NOMO-1 (cell line): Measurements from ENCODE around the gene RHEB.
"Not testable (repeated sequence)": the region's sequence is repeated elsewhere in the genome, so short reads cannot be mapped to it uniquely, and the experiment has no call there.

Experiments used
- DNase-seq, 2 experiments: peaks; one replicate each; lab custom pipeline; 2025; ENCODE audit not compliant: unreplicated experiment in 2 of 2; lab: John Stamatoyannopoulos, UW

The RHEB gene

GRCh38 chr7:151519765-151520418, at the start of gene RHEB:
Gene RHEB (minus strand): TSS chr7:151519895. CDS start chr7:151519511, 384 bp downstream.
- DNase-seq: peak; percentile 83 to 92

DNA sequence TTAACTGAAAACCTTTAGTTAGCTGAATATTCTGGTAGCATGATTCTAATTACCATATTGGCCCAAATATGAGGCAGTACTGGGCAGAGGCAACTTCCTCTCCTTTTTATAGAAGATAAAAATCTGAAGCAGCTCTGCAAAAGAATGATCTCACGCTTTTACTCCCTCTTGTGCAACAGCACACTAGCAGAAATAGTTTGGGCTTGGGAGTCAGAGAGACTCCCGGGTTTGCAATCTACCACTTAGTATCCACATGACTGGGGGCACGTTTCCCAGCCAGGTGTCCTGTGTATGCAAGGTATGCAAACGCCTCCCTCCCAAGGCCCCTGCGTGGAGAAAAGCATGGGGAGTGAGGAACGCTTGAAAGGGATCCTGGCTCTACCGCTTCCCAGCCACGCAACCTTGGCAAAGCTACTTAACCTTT, 47.2 kb upstream of the RHEB start:
- peak; percentile 8 to 38 for DNase-seq

DNA sequence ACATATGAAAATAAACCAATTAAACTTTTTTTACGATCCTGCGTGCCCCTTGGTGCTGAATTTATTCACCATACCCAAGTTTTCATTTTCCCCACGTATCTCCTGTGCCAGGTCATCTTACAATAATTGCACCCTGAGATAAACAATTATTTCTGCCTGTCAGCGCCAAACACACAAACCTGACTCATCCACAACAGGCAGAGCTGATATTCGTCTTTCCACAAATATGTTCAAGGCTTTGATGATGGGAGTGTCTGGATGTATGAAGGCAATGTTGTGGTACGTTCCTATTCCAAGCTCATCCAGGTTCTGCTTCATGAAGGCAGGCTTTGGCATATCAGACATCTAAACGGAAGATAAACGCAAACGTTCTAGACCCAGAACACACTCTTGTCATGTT, 45.8 kb upstream of the RHEB start:
- no peak for DNase-seq

GRCh38 chr7:151560243-151560642, 40.5 kb upstream of the RHEB start:
- DNase-seq: no peak

DNA sequence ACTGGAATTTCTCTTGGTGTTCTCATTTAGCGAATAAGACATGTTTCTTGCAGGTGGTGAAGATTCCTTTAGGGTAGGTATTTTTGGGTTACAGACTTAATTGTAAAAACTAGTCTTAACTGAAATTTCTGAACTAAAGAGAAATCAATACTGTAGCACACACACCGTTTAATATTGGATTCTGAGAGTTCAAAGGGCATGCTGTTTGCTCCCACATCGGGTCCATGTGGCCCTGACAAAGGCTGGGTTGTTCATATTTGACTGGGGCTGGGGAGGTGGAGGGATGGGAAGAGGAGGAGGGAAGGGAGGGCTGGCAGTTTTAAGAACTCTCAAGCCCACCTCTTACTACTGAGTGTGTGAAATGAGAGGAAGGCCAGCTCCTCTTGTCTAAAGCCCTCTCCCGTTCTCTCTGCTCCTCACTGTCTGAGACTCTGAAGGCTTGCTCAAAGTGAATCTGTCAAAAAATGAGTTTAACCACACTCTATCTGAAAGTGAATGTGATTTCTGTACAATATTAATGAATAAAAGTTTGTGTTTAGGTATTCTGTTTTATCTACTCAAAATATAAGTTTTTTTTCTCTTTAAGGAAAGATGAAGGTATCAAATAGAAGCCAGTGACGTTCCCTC, 40.0 kb upstream of the RHEB start:
- DNase-seq: no peak

DNA sequence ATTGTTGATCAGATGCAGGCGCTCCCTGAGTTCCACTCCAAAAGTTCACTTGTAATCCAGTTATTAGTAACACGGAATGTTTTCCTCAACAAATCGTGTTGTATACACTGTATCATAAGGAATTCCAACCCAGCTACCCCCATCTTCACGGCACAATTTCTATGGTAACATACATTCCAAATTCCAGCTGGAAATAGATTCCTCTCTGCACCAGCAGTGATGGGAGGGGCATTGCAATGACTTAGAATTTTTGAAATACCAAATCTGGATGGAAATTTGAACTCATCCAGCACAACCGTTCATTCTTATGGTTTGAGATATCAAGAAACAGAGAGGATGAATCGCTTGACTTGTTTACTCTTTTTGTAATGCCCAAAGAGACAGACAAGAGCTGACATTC, 38.9 kb upstream of the RHEB start:
- no peak for DNase-seq

- DNase-seq: no peak
These were observed 36.9 kb upstream of the RHEB start for GRCh38 chr7:151556592-151556991.

- DNase-seq: no peak
These were observed 33.7 kb upstream of the RHEB start for GRCh38 chr7:151553356-151553755.

- DNase-seq: no peak
These were observed 32.8 kb upstream of the RHEB start for GRCh38 chr7:151552352-151553028.

DNA sequence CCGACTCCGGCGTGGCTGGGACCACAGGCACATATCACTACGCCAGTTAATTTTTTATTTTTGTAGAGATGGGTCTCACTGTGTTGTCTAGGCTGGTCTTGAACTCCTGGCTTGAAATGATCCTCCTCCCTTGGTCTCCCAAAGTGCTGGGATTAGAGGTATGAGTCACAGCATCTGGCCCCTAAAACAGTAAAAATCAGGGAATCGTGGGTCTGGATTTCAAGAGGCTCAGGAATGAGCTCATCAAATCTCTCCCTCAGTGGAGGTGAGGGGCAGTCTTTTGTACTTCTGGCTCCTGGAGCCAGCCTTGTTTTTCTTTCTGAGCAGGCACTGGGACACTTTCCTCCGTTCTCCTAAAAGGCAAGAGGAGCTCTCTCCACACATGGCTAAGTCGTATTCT, 32.1 kb upstream of the RHEB start:
- DNase-seq: no peak

GRCh38 chr7:151550656-151551286, 31.1 kb upstream of the RHEB start:
- DNase-seq: no peak

DNA sequence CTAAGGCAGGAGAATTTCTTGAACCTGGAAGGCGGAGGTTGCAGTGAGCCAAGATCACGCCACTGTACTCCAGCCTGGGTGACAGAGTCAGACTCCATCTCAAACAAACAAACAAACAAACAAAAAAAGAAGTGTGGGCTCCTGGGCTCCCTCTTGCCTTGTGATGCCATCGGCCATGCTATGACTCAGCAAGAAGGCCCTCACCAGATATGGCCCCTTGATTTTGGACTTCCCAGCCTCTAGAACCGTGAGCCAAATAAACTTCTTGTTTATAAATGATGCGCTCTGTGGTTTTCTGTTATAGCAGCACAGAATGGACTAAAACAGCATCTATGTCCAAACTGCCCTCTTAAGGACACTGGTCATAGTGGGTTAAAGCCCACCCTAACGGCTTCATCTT, 29.9 kb upstream of the RHEB start:
- DNase-seq: no peak

- no peak for DNase-seq
These were observed 29.4 kb upstream of the RHEB start for GRCh38 chr7:151549083-151549482.

GRCh38 chr7:151544183-151544582, 24.5 kb upstream of the RHEB start:
- no peak for DNase-seq

GRCh38 chr7:151542606-151543130, 23.0 kb upstream of the RHEB start:
- DNase-seq: no peak

GRCh38 chr7:151541709-151542499, 22.2 kb upstream of the RHEB start:
- no peak for DNase-seq

- DNase-seq: no peak
These were observed 20.5 kb upstream of the RHEB start for GRCh38 chr7:151540146-151540545.

GRCh38 chr7:151539088-151539671, 19.5 kb upstream of the RHEB start:
- no peak for DNase-seq

DNA sequence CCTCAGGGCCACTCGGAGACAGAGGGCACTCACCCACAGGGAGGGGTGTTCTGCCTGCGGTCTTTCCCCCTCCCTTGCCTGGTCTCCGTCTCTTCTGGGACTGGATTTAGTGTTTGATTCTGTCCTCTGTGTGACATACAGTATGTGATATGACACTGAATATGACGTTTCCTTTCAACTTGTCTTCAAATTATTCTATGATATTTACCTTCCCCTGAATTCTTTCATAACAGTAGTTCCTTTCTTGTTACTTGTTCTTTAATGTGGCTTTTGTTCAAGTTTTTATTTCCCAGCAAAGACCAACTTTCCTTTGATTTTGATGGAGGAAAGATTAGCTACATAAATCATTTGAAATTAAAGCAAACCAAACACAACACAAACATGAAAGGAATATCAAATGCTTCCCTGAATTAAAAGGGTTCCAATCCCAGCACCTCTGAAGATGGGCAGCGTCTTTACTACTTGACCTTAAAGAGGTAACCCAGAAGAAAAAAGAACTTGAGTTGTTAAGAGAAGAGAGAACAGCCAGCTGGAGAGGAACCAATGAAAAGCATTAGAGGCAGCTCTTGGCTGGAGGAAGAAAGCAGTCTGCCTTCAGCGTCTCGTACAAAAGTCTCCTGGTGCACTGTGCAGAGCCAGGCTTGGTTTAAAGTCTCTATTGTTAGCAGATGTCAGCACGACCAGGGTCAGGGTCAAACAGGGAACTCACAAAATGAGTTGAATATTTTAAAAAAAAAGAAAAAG, 18.3 kb upstream of the RHEB start:
- no peak for DNase-seq

DNA sequence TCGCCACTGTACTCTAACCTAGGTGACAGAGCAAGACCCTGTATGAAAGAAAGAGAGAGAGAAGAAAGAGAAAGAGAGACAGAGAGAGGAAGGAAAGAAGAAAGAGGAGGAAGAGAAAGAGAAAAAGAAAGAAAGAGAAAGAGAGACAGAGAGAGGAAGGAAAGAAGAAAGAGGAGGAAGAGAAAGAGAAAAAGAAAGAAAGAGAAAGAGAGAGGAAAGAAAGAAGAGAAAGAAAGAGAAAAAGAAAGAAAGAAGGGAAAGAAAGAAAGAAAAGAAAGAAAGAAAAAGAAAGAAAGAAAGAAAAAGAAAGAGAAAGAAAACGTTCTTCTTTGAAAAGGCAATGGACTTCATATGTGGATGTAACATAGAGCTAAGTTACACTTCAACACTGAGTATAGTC, 16.5 kb upstream of the RHEB start:
- not testable (repeated sequence) for DNase-seq
